ENCODE measurements around the gene ARTN. TPM values are rescaled to one million over a fixed set of nuclear protein-coding genes. Genes with fewer than 3 reads are reported as not detected.

Gene ARTN
- total and polyA plus RNA-seq, 9 of the 15 experiments (the other 6 are each of a cell fraction or from before 2014, with no cell fraction given) = 0.06 to 0.38 TPM; not detected in 7

DNA sequence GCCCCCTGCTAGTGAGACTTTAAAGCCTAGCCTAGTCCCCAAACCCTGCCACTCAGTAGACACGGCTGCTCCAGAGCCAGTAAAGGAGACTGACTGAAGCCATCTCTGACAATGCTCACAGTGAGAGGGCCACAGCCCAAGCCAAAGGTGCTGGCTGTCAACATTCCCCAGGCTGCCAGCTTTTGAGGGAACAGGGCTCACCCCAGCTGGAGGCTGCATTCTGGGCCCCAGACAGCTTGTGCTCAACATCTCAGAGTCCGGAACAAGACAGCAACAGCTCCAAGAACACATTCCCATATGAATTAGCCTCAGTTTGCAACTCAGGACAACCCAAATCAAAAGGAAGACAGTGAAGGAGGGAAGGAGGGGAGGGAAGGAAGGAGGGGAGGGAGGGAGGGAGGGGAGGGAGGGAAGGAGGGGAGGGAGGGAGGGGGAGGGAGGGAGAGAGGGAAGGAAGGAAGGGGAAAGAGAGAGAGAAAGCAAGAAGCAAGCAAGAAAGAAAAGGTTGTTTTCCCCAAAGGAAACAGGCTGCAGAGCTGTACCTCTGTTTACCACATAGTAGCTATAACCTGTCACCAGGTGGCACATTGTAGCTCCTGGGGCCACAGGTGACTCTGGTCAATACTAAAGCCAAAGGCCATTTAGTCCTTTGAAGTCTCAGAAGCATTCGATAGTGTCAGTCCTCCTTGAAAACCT is 5.4 kb downstream of the ARTN start (continued):
- TF ChIP-seq, protein P1, sequence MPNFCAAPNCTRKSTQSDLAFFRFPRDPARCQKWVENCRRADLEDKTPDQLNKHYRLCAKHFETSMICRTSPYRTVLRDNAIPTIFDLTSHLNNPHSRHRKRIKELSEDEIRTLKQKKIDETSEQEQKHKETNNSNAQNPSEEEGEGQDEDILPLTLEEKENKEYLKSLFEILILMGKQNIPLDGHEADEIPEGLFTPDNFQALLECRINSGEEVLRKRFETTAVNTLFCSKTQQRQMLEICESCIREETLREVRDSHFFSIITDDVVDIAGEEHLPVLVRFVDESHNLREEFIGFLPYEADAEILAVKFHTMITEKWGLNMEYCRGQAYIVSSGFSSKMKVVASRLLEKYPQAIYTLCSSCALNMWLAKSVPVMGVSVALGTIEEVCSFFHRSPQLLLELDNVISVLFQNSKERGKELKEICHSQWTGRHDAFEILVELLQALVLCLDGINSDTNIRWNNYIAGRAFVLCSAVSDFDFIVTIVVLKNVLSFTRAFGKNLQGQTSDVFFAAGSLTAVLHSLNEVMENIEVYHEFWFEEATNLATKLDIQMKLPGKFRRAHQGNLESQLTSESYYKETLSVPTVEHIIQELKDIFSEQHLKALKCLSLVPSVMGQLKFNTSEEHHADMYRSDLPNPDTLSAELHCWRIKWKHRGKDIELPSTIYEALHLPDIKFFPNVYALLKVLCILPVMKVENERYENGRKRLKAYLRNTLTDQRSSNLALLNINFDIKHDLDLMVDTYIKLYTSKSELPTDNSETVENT (CRISPR knock-in tag; IDR thresholded peaks at IDR 0.05) = peak; percentile 35; the same call in 1 of the 2 replicates
- TF ChIP-seq, protein P2, sequence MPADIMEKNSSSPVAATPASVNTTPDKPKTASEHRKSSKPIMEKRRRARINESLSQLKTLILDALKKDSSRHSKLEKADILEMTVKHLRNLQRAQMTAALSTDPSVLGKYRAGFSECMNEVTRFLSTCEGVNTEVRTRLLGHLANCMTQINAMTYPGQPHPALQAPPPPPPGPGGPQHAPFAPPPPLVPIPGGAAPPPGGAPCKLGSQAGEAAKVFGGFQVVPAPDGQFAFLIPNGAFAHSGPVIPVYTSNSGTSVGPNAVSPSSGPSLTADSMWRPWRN (IDR thresholded peaks at IDR 0.05; ENCODE audit: low read depth) = no peak
- no peak for TF ChIP-seq JUNB (CRISPR knock-in tag; conservative IDR thresholded peaks at IDR 0.05)

DNA sequence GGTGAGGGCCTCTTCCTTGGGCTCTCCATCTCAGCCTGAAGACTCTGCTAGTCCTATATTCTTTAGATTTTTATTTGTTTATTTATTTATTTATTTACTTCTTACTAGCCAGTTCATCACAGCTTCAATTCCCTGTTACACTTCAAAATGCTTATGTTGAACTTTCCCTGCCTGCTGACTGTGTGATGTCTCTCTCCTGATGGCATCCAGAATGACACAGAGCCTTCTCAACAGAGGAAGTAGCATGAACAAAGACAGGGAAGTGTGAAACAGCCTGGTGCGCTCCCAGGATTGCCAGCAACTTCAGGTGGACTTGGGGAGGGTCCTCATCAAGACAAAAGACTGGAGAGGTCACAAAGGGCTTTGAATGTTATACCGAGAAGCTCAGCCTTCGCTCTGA is 8.8 kb downstream of the ARTN start:
- CTCF ChIA-PET (ENCODE audit: low intra/inter-chr PET ratio) = no interaction called here
- 88% methylated on average over 3 of the region's 3 CpGs for WGBS (ENCODE audit: insufficient coverage, low coverage, missing lambda C conversion rate)
- no peaks in the 10 kb centered on the region for H3K9me3 ChIP-seq (replicated peaks; ENCODE audit: control insufficient read depth, insufficient read depth, low read depth, low read length)
- no peak overlapping the region for H3K4me2 ChIP-seq (ENCODE audit: insufficient read depth, low read length)
- H3K9ac ChIP-seq (ENCODE audit: insufficient read depth in 1 of 2, low read depth in 2 of 2, low read length in 2 of 2) = peak overlapping the region in 1 of 2 experiments; percentile 8; a peak in 1 of 4 replicates
- no peak overlapping the region for H3K4me3 ChIP-seq
- H3K27ac ChIP-seq (ENCODE audit: extremely low read depth, low read depth, low read length) = no peak overlapping the region; the same call in 2 of the 3 replicates
- POLR2A ChIA-PET = interaction anchor here (0.6 to 1.2 kb wide), 4 partner anchors 10 to 715 kb away, joined by 3 to 4 read pairs (median 4); partner anchors contain the start of gene ST3GAL3
- H3K27me3 ChIP-seq (ENCODE audit: control insufficient read depth in 2 of 2, insufficient read depth in 2 of 2, low read length in 2 of 2) = no peaks in the 10 kb centered on the region
- BruUV-seq (replicated peaks) = no TSS peak
- peaks cover 21% of the 10 kb centered on the region for H3K79me2 ChIP-seq (ENCODE audit: control insufficient read depth, insufficient read depth, low read length)
- intact Hi-C loops (cut with micrococcal nuclease) = no loop called here
- ATAC-seq (no peak), FAIRE-seq (no peak), DNase-seq (ENCODE audit: extremely low read depth in 1 of 4, low spot score in 3 of 4) (no peak)
- in situ Hi-C loops (cut with MboI) = no loop called here
- no peaks in the 10 kb centered on the region for H4K20me1 ChIP-seq (replicated peaks; ENCODE audit: control insufficient read depth, insufficient read depth, low read length)
- H3K4me1 ChIP-seq (replicated peaks in 1 of 2; ENCODE audit: control insufficient read depth in 2 of 2, insufficient read depth in 2 of 2, low read length in 2 of 2) = peaks cover 6 to 17% of the 10 kb centered on the region in 2 experiments; a peak in 4 of 5 replicates
- H3K9me1 ChIP-seq (ENCODE audit: control insufficient read depth, insufficient read depth, low read length) = peaks cover 4% of the 10 kb centered on the region
- H3K36me3 ChIP-seq (ENCODE audit: control insufficient read depth, insufficient read depth, low read length) = peaks cover 6% of the 10 kb centered on the region; the same call in 2 of the 3 replicates
- no peak overlapping the region for H2AFZ ChIP-seq (ENCODE audit: low read depth, low read length)
- TF ChIP-seq ZNF316 (IDR thresholded peaks at IDR 0.05) = no peak
- no peak for TF ChIP-seq HDAC1 (IDR thresholded peaks at IDR 0.05)
- no peak for TF ChIP-seq MEF2A (IDR thresholded peaks at IDR 0.05; ENCODE audit: control insufficient read depth, low read depth, low read length)
- no peak for TF ChIP-seq HDGF (IDR thresholded peaks at IDR 0.05)

Data from K562 (cell line).